ENCODE results near the gene MAMDC2. TPM values are rescaled to one million over a fixed set of nuclear protein-coding genes. Genes with fewer than 3 reads are reported as not detected.

The MAMDC2 gene
- polyA plus RNA-seq, 2 of the 4 experiments (the other 2 are of a cell fraction), result 0.30 to 0.34 TPM

DNA sequence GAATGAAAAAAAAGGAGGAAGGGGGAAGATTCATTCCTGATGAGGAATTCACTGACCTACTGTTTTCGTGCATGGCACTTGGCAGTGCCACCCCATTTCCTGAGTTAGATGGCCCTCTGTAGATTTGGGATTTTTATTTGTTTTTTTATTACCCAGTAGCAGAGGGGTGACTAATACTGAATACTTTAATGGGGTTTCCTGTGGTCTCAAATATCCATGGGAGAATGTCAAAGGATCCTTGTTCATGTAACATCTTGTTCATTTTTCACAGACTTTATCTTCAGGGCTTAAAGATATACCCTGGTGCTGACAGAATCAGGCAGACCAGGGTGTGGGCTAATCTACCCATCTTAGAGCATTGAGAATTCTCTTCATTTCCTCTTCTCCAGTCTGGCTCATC is 93.0 kb downstream of the MAMDC2 start:
- FAIRE-seq, result no peak
- no peak for TF ChIP-seq ZC3H11A (IDR thresholded peaks at IDR 0.05)
- TF ChIP-seq ELK1 (IDR thresholded peaks at IDR 0.05; ENCODE audit: low read depth, low read length), result no peak
- no peak for TF ChIP-seq EHF (CRISPR knock-in tag; IDR thresholded peaks at IDR 0.05)
- TF ChIP-seq MYC (IDR thresholded peaks at IDR 0.05; ENCODE audit: borderline replicate concordance, low read length), result no peak
- TF ChIP-seq FOSL2 (IDR thresholded peaks at IDR 0.05), result no peak
- no peak for TF ChIP-seq FOSL2 (CRISPR knock-in tag; IDR thresholded peaks at IDR 0.05)
- TF ChIP-seq NR3C1 (IDR thresholded peaks at IDR 0.05), result no peak
- no peak for TF ChIP-seq ZFP36 (IDR thresholded peaks at IDR 0.05; ENCODE audit: borderline replicate concordance, partially characterized antibody)
- no peak for TF ChIP-seq TP53 (CRISPR knock-in tag; IDR thresholded peaks at IDR 0.05)
- TF ChIP-seq EP300 (IDR thresholded peaks at IDR 0.05), result no peak
- no peak for TF ChIP-seq NFE2L2 (conservative IDR thresholded peaks at IDR 0.05; ENCODE audit: low read length)
- no peak for TF ChIP-seq NPAS2 (CRISPR knock-in tag; IDR thresholded peaks at IDR 0.05; ENCODE audit: borderline replicate concordance)
- TF ChIP-seq HEYL (CRISPR knock-in tag; IDR thresholded peaks at IDR 0.05), result no peak
- TF ChIP-seq REST (IDR thresholded peaks at IDR 0.05), result no peak
- no peak for ATAC-seq
- Histone ChIP-seq H3K9me3 (no peaks in the 10 kb centered on the region), H3K4me2 (no peak overlapping the region), H3K4me3 (no peak overlapping the region), H3K27ac (no peak overlapping the region), H3K4me1 (no peaks in the 10 kb centered on the region)
- CTCF ChIA-PET, result no interaction called here
- DNase-seq (ENCODE audit: low read depth in 1 of 2, low spot score in 1 of 2), result no peak
- 10% methylated on average over 1 of the region's 1 CpG for WGBS (ENCODE audit: missing lambda C conversion rate)
- POLR2A ChIA-PET, result no interaction called here

- H3K4me3 ChIP-seq, result no peak overlapping the region
- FAIRE-seq, result no peak
- no peak for ATAC-seq
- no peak overlapping the region for H3K27ac ChIP-seq
- no peak for DNase-seq (ENCODE audit: low read depth in 1 of 2, low spot score in 1 of 2)
- no peak overlapping the region for H3K4me2 ChIP-seq
- TF ChIP-seq HEYL (CRISPR knock-in tag; IDR thresholded peaks at IDR 0.05) (no peak), HMGXB4 (CRISPR knock-in tag; IDR thresholded peaks at IDR 0.05; ENCODE audit: borderline replicate concordance) (no peak), PBX3 (IDR thresholded peaks at IDR 0.05) (no peak), JUN (IDR thresholded peaks at IDR 0.05) (no peak), RARB (CRISPR knock-in tag; IDR thresholded peaks at IDR 0.05) (no peak), PHF8 (IDR thresholded peaks at IDR 0.05; ENCODE audit: borderline replicate concordance, low read depth) (no peak), POLR2AphosphoS2 (conservative IDR thresholded peaks at IDR 0.05; ENCODE audit: low read length) (no peak), NFE2L2 (conservative IDR thresholded peaks at IDR 0.05; ENCODE audit: low read length) (no peak), HOXA7 (CRISPR knock-in tag; IDR thresholded peaks at IDR 0.05) (no peak), CHD4 (IDR thresholded peaks at IDR 0.05; ENCODE audit: borderline replicate concordance) (no peak), KDM5A (IDR thresholded peaks at IDR 0.05) (no peak), GATA3 (IDR thresholded peaks at IDR 0.05; ENCODE audit: borderline replicate concordance) (no peak), NR3C1 (IDR thresholded peaks at IDR 0.05) (no peak)
- no peaks in the 10 kb centered on the region for H3K4me1 ChIP-seq
- no peaks in the 10 kb centered on the region for H3K9me3 ChIP-seq
- ChIA-PET POLR2A (no interaction called here), CTCF (no interaction called here)
- whole genome bisulfite sequencing (ENCODE audit: missing lambda C conversion rate), result 39% methylated on average over 3 of the region's 3 CpGs
Observed at GRCh38 chr9:70137577-70137976, 93.9 kb downstream of the MAMDC2 start.
